ENCODE data around the gene CREB5. TPM values are rescaled to one million over a fixed set of nuclear protein-coding genes. Genes with fewer than 3 reads are reported as not detected.

Gene CREB5
- total and polyA plus RNA-seq, 11 donors = 7.6 to 38.7 (median 15.2) TPM

GRCh38 chr7:28767356-28767755 is 355.0 kb downstream of the CREB5 start:
- ATAC-seq = no peak
- Histone ChIP-seq H3K4me3 (no peak overlapping the region), H3K27ac (no peak overlapping the region), H3K4me1 (no peaks in the 10 kb centered on the region), H3K9me3 (no peaks in the 10 kb centered on the region), H3K27me3 (no peaks in the 10 kb centered on the region), H3K36me3 (no peaks in the 10 kb centered on the region)
- intact Hi-C loops (cut with DNase I) = no loop called here
- 90 to 99% (median 97%) methylated on average over 3 of the region's 3 CpGs for WGBS, 4 donors
- DNase-seq = no peak
- no peak for TF ChIP-seq POLR2A (IDR thresholded peaks at IDR 0.05)

- ATAC-seq (no peak), DNase-seq (no peak)
- Histone ChIP-seq H3K36me3 (no peaks in the 10 kb centered on the region), H3K9me3 (no peaks in the 10 kb centered on the region), H3K4me1 (no peaks in the 10 kb centered on the region), H3K27ac (no peak overlapping the region), H3K4me3 (no peak overlapping the region), H3K27me3 (no peaks in the 10 kb centered on the region)
- WGBS, 4 donors = 77 to 92% (median 82%) methylated on average over 1 of the region's 1 CpG
- intact Hi-C loops (cut with DNase I) = no loop called here
- TF ChIP-seq CTCF (IDR thresholded peaks at IDR 0.05) = no peak
- no peak for TF ChIP-seq POLR2A (IDR thresholded peaks at IDR 0.05)
Observed at GRCh38 chr7:28768577-28769147, 356.3 kb downstream of the CREB5 start.

- Histone ChIP-seq H3K36me3 (no peaks in the 10 kb centered on the region), H3K4me1 (no peaks in the 10 kb centered on the region), H3K4me3 (no peak overlapping the region), H3K27me3 (no peaks in the 10 kb centered on the region), H3K9me3 (no peaks in the 10 kb centered on the region), H3K27ac (no peak overlapping the region)
- ATAC-seq (no peak), DNase-seq (no peak)
- WGBS, 4 donors = 83 to 89% (median 86%) methylated on average over 14 of the region's 14 CpGs
- intact Hi-C loops (cut with DNase I) = no loop called here
- TF ChIP-seq CTCF (IDR thresholded peaks at IDR 0.05) = no peak
Observed at GRCh38 chr7:28771906-28772622, 359.7 kb downstream of the CREB5 start.

GRCh38 chr7:28773423-28774145 is 361.3 kb downstream of the CREB5 start:
- H3K9me3 ChIP-seq = no peaks in the 10 kb centered on the region
- H3K4me1 ChIP-seq = peaks cover 0 to 4% (median 0%) of the 10 kb centered on the region in 12 donors
- TF ChIP-seq CTCF (IDR thresholded peaks at IDR 0.05) (no peak), POLR2A (IDR thresholded peaks at IDR 0.05) (no peak)
- DNase-seq (no peak), ATAC-seq (no peak)
- H3K36me3 ChIP-seq = no peaks in the 10 kb centered on the region
- no peaks in the 10 kb centered on the region for H3K27me3 ChIP-seq
- intact Hi-C loops (cut with DNase I) = no loop called here
- H3K4me3 ChIP-seq = no peak overlapping the region
- H3K27ac ChIP-seq = no peak overlapping the region
- WGBS, 4 donors = 88 to 93% (median 90%) methylated on average over 6 of the region's 6 CpGs
